Testis (tissue), 2 donors: ENCODE measurements around the gene STEAP3.

Experiments used
- CTCF ChIP-seq, 3 experiments: fragments of 450-650 bp in 2 of 3; fragments of 200-600 bp in 1 of 3; sonication (generic) in 1 of 3; IDR thresholded peaks; one replicate each; pipeline ENCODE4 v1.5.1; 2016 to 2019; ENCODE audit warnings: antibody characterized with exemption in 3 of 3, mild to moderate bottlenecking in 2 of 3, moderate library complexity in 1 of 3
- POLR2A ChIP-seq: fragments of 450-650 bp; IDR thresholded peaks from one replicate; pipeline ENCODE4 v1.6.1; 2017; ENCODE audit warnings: antibody characterized with exemption, mild to moderate bottlenecking, moderate library complexity

GRCh38 chr2:119179991-119180390 lies 43.6 kb upstream of the STEAP3 start:
- TF ChIP-seq POLR2A (no peak), CTCF (IDR thresholded peaks at IDR 0.05) (no peak)
